Measurements from ENCODE around the gene NQO2.

NQO2 gene

GRCh38 chr6:2999618-3000557 lies at the start of gene NQO2:
Gene NQO2 (plus strand): TSS chr6:2999894. CDS start chr6:3006553, 6,659 bp downstream.
- peak; percentile 91 for DNase-seq (ENCODE audit: low spot score)

GRCh38 chr6:2950713-2951112 lies 49.0 kb upstream of the NQO2 start:
- DNase-seq (ENCODE audit: low spot score) = no peak

GRCh38 chr6:2951728-2952127 lies 48.0 kb upstream of the NQO2 start:
- no peak for DNase-seq (ENCODE audit: low spot score)

- peak; percentile 71 for DNase-seq (ENCODE audit: low spot score)
Observed at GRCh38 chr6:2952557-2953095, 47.1 kb upstream of the NQO2 start.

GRCh38 chr6:2953098-2953497 lies 46.6 kb upstream of the NQO2 start:
- no peak for DNase-seq (ENCODE audit: low spot score)

- DNase-seq (ENCODE audit: low spot score) = no peak
Observed at GRCh38 chr6:2956930-2957685, 42.6 kb upstream of the NQO2 start.

GRCh38 chr6:2957696-2958330 lies 41.9 kb upstream of the NQO2 start:
- no peak for DNase-seq (ENCODE audit: low spot score)

- no peak for DNase-seq (ENCODE audit: low spot score)
Observed at GRCh38 chr6:2958331-2958711, 41.4 kb upstream of the NQO2 start.

- no peak for DNase-seq (ENCODE audit: low spot score)
Observed at GRCh38 chr6:2958776-2959175, 40.9 kb upstream of the NQO2 start.

- DNase-seq (ENCODE audit: low spot score) = no peak
Observed at GRCh38 chr6:2959909-2960719, 39.6 kb upstream of the NQO2 start.

GRCh38 chr6:2960935-2961334 lies 38.8 kb upstream of the NQO2 start:
- DNase-seq (ENCODE audit: low spot score) = no peak

GRCh38 chr6:2961506-2961905 lies 38.2 kb upstream of the NQO2 start:
- no peak for DNase-seq (ENCODE audit: low spot score)

GRCh38 chr6:2962004-2962403 lies 37.7 kb upstream of the NQO2 start:
- DNase-seq (ENCODE audit: low spot score) = no peak

GRCh38 chr6:2962636-2963035 lies 37.1 kb upstream of the NQO2 start:
- no peak for DNase-seq (ENCODE audit: low spot score)

- no peak for DNase-seq (ENCODE audit: low spot score)
Observed at GRCh38 chr6:2963756-2964155, 35.9 kb upstream of the NQO2 start.

- DNase-seq (ENCODE audit: low spot score) = no peak
Observed at GRCh38 chr6:2964793-2965505, 34.7 kb upstream of the NQO2 start.

GRCh38 chr6:2966347-2966746 lies 33.3 kb upstream of the NQO2 start:
- no peak for DNase-seq (ENCODE audit: low spot score)

- DNase-seq (ENCODE audit: low spot score) = no peak
Observed at GRCh38 chr6:2967936-2968335, 31.8 kb upstream of the NQO2 start.

- DNase-seq (ENCODE audit: low spot score) = no peak
Observed at GRCh38 chr6:2968600-2969135, 31.0 kb upstream of the NQO2 start.

GRCh38 chr6:2969549-2969948 lies 30.1 kb upstream of the NQO2 start:
- no peak for DNase-seq (ENCODE audit: low spot score)
